B cell (primary cell): ENCODE data around the gene SUGP1.

Experiments used
- EZH2 ChIP-seq: IDR thresholded peaks from 2 replicates; pipeline ENCODE4 v1.6.1; 2012; ENCODE audit warnings: borderline replicate concordance, low read depth, mild to moderate bottlenecking, moderate library complexity, low read length; ENCODE audit not compliant: insufficient read depth, poor library complexity, severe bottlenecking
- TF ChIP-seq, protein P1 (sequence below): fragments of 200-600 bp; IDR thresholded peaks from one replicate; pipeline ENCODE4 v1.8.0; 2022; ENCODE audit warnings: antibody characterized with exemption, mild to moderate bottlenecking

GRCh38 chr19:19334989-19335344 lies 14.7 kb upstream of the SUGP1 start:
- TF ChIP-seq, protein P1, sequence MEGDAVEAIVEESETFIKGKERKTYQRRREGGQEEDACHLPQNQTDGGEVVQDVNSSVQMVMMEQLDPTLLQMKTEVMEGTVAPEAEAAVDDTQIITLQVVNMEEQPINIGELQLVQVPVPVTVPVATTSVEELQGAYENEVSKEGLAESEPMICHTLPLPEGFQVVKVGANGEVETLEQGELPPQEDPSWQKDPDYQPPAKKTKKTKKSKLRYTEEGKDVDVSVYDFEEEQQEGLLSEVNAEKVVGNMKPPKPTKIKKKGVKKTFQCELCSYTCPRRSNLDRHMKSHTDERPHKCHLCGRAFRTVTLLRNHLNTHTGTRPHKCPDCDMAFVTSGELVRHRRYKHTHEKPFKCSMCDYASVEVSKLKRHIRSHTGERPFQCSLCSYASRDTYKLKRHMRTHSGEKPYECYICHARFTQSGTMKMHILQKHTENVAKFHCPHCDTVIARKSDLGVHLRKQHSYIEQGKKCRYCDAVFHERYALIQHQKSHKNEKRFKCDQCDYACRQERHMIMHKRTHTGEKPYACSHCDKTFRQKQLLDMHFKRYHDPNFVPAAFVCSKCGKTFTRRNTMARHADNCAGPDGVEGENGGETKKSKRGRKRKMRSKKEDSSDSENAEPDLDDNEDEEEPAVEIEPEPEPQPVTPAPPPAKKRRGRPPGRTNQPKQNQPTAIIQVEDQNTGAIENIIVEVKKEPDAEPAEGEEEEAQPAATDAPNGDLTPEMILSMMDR, result no peak
- TF ChIP-seq EZH2, result no peak
